ENCODE results near the gene GPR119. TPM values are rescaled to one million over a fixed set of nuclear protein-coding genes. Genes with fewer than 3 reads are reported as not detected.

Gene GPR119
- not detected in 2 replicates for total RNA-seq

GRCh38 chrX:130385520-130385919, at the start of gene GPR119:
Gene GPR119 (minus strand): TSS chrX:130385674. CDS start chrX:130385447, 227 bp downstream.

GRCh38 chrX:130401415-130402207, 16.1 kb upstream of the GPR119 start, which contains the start of gene RBMX2:
Gene RBMX2 (plus strand): TSS chrX:130401987. CDS start chrX:130402033, 46 bp downstream.

GRCh38 chrX:130339408-130340222, 45.9 kb downstream of the GPR119 start, which contains the start of gene SLC25A14:
Gene SLC25A14 (plus strand): TSS chrX:130339919. CDS start chrX:130340279, 360 bp downstream.

Other genes starting within 250 kb of the GPR119 start
- 17.3 and 21.3 TPM in 2 replicates for gene AIFM1, start 219.8 kb downstream of the GPR119 start, total RNA-seq
- gene RAB33A, start 213.7 kb downstream of the GPR119 start, total RNA-seq = 0.13 and 0.49 TPM in 2 replicates
- gene ZNF280C, start 116.8 kb downstream of the GPR119 start, total RNA-seq = 4.8 and 5.9 TPM in 2 replicates
- 5.0 and 6.5 TPM in 2 replicates for gene SLC25A14, start 45.8 kb downstream of the GPR119 start, total RNA-seq
- 18.3 and 21.3 TPM in 2 replicates for gene RBMX2, start 16.3 kb upstream of the GPR119 start, total RNA-seq